Measurements from ENCODE around the gene ARVCF. TPM values are rescaled to one million over a fixed set of nuclear protein-coding genes. Genes with fewer than 3 reads are reported as not detected.

ARVCF gene
- total and polyA plus RNA-seq, 9 of the 15 experiments (the other 6 are each of a cell fraction or from before 2014, with no cell fraction given), result 0.03 to 97.4 (median 15.6) TPM

- TF ChIP-seq NRF1 (conservative IDR thresholded peaks at IDR 0.05 in 1 of 2, IDR thresholded peaks at IDR 0.05 in 1 of 2), result peak; percentile 78 to 81
- no peak for TF ChIP-seq ZNF239 (CRISPR knock-in tag; IDR thresholded peaks at IDR 0.05)
- no peak for TF ChIP-seq SETDB1 (IDR thresholded peaks at IDR 0.05; ENCODE audit: low read length)
- peak; percentile 37; the same call in 1 of the 2 replicates for TF ChIP-seq CAMTA2 (CRISPR knock-in tag; conservative IDR thresholded peaks at IDR 0.05)
- peak; percentile 79 for TF ChIP-seq CCNT2 (IDR thresholded peaks at IDR 0.05; ENCODE audit: borderline replicate concordance, extremely low read depth, insufficient read length, low read depth, low read length)
- TF ChIP-seq CSDE1 (IDR thresholded peaks at IDR 0.05), result peak in 1 of 2 experiments; percentile 32; a peak in 1 of 4 replicates
- TF ChIP-seq HOMEZ (CRISPR knock-in tag; IDR thresholded peaks at IDR 0.05), result no peak
- TF ChIP-seq ZNF280B (CRISPR knock-in tag; IDR thresholded peaks at IDR 0.05), result 0 out of 2 replicates have a peak, but pooled peaks have one; percentile 56
- peak; percentile 4 to 31; a peak in 1 of 4 replicates for TF ChIP-seq TBL1XR1 (IDR thresholded peaks at IDR 0.05; ENCODE audit: low read length in 2 of 2)
- TF ChIP-seq KDM2B (CRISPR knock-in tag; IDR thresholded peaks at IDR 0.05), result peak; percentile 76
- no peak for TF ChIP-seq SNIP1 (IDR thresholded peaks at IDR 0.05; ENCODE audit: low read depth)
- TF ChIP-seq ILK (tag; IDR thresholded peaks at IDR 0.05; ENCODE audit: borderline replicate concordance, low read depth), result no peak
- 0 out of 2 replicates have a peak, but pooled peaks have one; percentile 51 for TF ChIP-seq THAP12 (CRISPR knock-in tag; IDR thresholded peaks at IDR 0.05)
- TF ChIP-seq ZFX (CRISPR knock-in tag; IDR thresholded peaks at IDR 0.05), result no peak
- no peak for TF ChIP-seq SAFB2 (IDR thresholded peaks at IDR 0.05; ENCODE audit: borderline replicate concordance, low read depth, low read length, severe bottlenecking)
- TF ChIP-seq ZNF512 (tag; IDR thresholded peaks at IDR 0.05), result no peak
- TF ChIP-seq FOXO4 (CRISPR knock-in tag; IDR thresholded peaks at IDR 0.05), result no peak
- TF ChIP-seq HDGF (IDR thresholded peaks at IDR 0.05), result 0 out of 2 replicates have a peak, but pooled peaks have one; percentile 31
Measured at GRCh38 chr22:19959043-19959586, 57.5 kb downstream of the ARVCF start (continued).

Measured in K562 (cell line).